ENCODE data around the gene PRRX1.
A peak's percentile ranks its signal among the peaks of the same experiment; 100 is the strongest.

The PRRX1 gene

DNA sequence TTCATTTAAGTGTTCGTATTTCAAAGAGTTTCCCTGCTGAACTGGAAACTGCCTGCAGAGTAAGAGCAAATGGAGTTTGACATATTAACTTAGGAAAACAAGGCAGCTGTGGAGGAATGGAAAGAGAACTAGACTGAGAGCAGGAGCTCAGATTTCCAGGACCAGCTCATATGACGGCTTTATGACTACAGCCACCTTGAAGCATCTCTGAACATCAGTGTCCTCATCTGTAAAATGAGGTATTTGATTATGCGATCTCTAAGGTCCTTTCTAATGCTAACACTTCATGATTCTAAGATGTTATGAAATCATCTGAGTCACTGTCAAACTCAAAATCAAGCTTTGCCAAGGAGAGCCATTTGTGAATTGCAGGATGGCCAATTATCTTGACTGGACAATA, 112.3 kb downstream of the PRRX1 start:
- no peak for DNase-seq

- peak; percentile 35 for DNase-seq
Measured at GRCh38 chr1:170776777-170777176, 112.8 kb downstream of the PRRX1 start.
